BE2C (cell line): ENCODE results near the gene ARHGAP30.
"Not testable (repeated sequence)": the region's sequence is repeated elsewhere in the genome, so short reads cannot be mapped to it uniquely, and the experiment has no call there.

Source experiments
- DNase-seq: peaks from one replicate; pipeline ENCODE4 v3.0.0-alpha.2; 2020
- H3K27me3 ChIP-seq: fragments of 250-450 bp; sonication (Bioruptor Pico); 2 replicates; pipeline ENCODE4 v1.5.1; 2020; ENCODE audit warnings: mild to moderate bottlenecking
- H3K36me3 ChIP-seq: fragments of 250-450 bp; sonication (Bioruptor Pico); 2 replicates; pipeline ENCODE4 v1.5.1; 2020; ENCODE audit warnings: mild to moderate bottlenecking
- H3K4me1 ChIP-seq: fragments of 250-450 bp; sonication (Bioruptor Pico); 2 replicates; pipeline ENCODE4 v1.5.1; 2020
- H3K4me3 ChIP-seq: 2 replicates; pipeline ENCODE4 v1.5.1; 2011; ENCODE audit warnings: low read depth, low read length
- H3K9me3 ChIP-seq: fragments of 250-450 bp; sonication (Bioruptor Pico); 2 replicates; pipeline ENCODE4 v1.5.1; 2020
- CTCF ChIP-seq: IDR thresholded peaks from 2 replicates; pipeline ENCODE4 v1.5.1; 2012; ENCODE audit warnings: mild to moderate bottlenecking, low read depth, low read length

Gene ARHGAP30

GRCh38 chr1:161039154-161039545 is 30.5 kb downstream of the ARHGAP30 start:
- no peaks in the 10 kb centered on the region for H3K9me3 ChIP-seq
- DNase-seq: no peak
- no peak overlapping the region for H3K4me3 ChIP-seq
- H3K36me3 ChIP-seq: peaks cover 41% of the 10 kb centered on the region
- no peaks in the 10 kb centered on the region for H3K4me1 ChIP-seq
- no peaks in the 10 kb centered on the region for H3K27me3 ChIP-seq
- no peak for TF ChIP-seq CTCF

GRCh38 chr1:161038523-161039153 is 31.1 kb downstream of the ARHGAP30 start, which contains the start of gene TSTD1:
TSS of gene TSTD1 (minus strand) at chr1:161038964. CDS start at chr1:161038889, 75 bp downstream.
- no peak for TF ChIP-seq CTCF
- Histone ChIP-seq H3K27me3 (no peaks in the 10 kb centered on the region), H3K4me1 (no peaks in the 10 kb centered on the region), H3K9me3 (no peaks in the 10 kb centered on the region), H3K4me3 (no peak within 1 kb of the TSS), H3K36me3 (peaks cover 41% of the 10 kb centered on the region)
- no peak for DNase-seq

GRCh38 chr1:161037661-161038522 is 31.8 kb downstream of the ARHGAP30 start:
- Histone ChIP-seq H3K27me3 (no peaks in the 10 kb centered on the region), H3K9me3 (no peaks in the 10 kb centered on the region), H3K4me1 (no peaks in the 10 kb centered on the region), H3K4me3 (no peak overlapping the region), H3K36me3 (peaks cover 39% of the 10 kb centered on the region)
- DNase-seq: no peak
- TF ChIP-seq CTCF: no peak

GRCh38 chr1:161033751-161034150 is 35.9 kb downstream of the ARHGAP30 start:
- H3K36me3 ChIP-seq: peaks cover 4% of the 10 kb centered on the region; the same call in 1 of the 2 replicates
- no peak for DNase-seq
- H3K4me3 ChIP-seq: no peak overlapping the region
- H3K4me1 ChIP-seq: no peaks in the 10 kb centered on the region
- TF ChIP-seq CTCF: no peak
- H3K27me3 ChIP-seq: peaks cover 4% of the 10 kb centered on the region; the same call in 1 of the 2 replicates
- H3K9me3 ChIP-seq: no peaks in the 10 kb centered on the region

- Histone ChIP-seq H3K4me1 (no peaks in the 10 kb centered on the region), H3K36me3 (no peaks in the 10 kb centered on the region), H3K9me3 (no peaks in the 10 kb centered on the region), H3K27me3 (peaks cover 4% of the 10 kb centered on the region; the same call in 1 of the 2 replicates), H3K4me3 (no peak overlapping the region)
- TF ChIP-seq CTCF: no peak
- no peak for DNase-seq
Observed at GRCh38 chr1:161032409-161032808, 37.3 kb downstream of the ARHGAP30 start.

- Histone ChIP-seq H3K4me3 (no peak overlapping the region), H3K27me3 (peaks cover 4% of the 10 kb centered on the region; the same call in 1 of the 2 replicates), H3K36me3 (no peaks in the 10 kb centered on the region), H3K9me3 (no peaks in the 10 kb centered on the region), H3K4me1 (no peaks in the 10 kb centered on the region)
- DNase-seq: no peak
- no peak for TF ChIP-seq CTCF
Observed at GRCh38 chr1:161031874-161032273, 37.8 kb downstream of the ARHGAP30 start.

- H3K27me3 ChIP-seq, DNase-seq, H3K36me3 ChIP-seq, H3K4me1 ChIP-seq, H3K4me3 ChIP-seq, H3K9me3 ChIP-seq: not testable (repeated sequence)
Observed at GRCh38 chr1:161029466-161029865, 40.2 kb downstream of the ARHGAP30 start.

GRCh38 chr1:161026954-161027353 is 42.7 kb downstream of the ARHGAP30 start:
- not testable (repeated sequence) for H3K4me1 ChIP-seq, H3K27me3 ChIP-seq, H3K36me3 ChIP-seq, DNase-seq, H3K4me3 ChIP-seq, H3K9me3 ChIP-seq

GRCh38 chr1:161022432-161022831 is 47.3 kb downstream of the ARHGAP30 start:
- H3K27me3 ChIP-seq: peaks cover 41% of the 10 kb centered on the region
- not testable (repeated sequence) for H3K9me3 ChIP-seq, H3K36me3 ChIP-seq, H3K4me3 ChIP-seq, DNase-seq, H3K4me1 ChIP-seq
